Activated CD4-positive, alpha-beta T cell treated with anti-CD3 and anti-CD28 coated beads, Interleukin-10, Interleukin-2, amounts not matched to agents 100 ng/mL and 50 ng/mL, durations not matched to agents 16 hours and 8 hours (primary cell): ENCODE data around the gene SPTBN4.
"Not testable (repeated sequence)": the region's sequence is repeated elsewhere in the genome, so short reads cannot be mapped to it uniquely, and the experiment has no call there.

Experiments used
- DNase-seq: peaks from one replicate; pipeline ENCODE4 v3.0.0-alpha.2; 2020

SPTBN4 gene

GRCh38 chr19:40534148-40534547, 67.3 kb downstream of the SPTBN4 start:
- DNase-seq = no peak

DNA sequence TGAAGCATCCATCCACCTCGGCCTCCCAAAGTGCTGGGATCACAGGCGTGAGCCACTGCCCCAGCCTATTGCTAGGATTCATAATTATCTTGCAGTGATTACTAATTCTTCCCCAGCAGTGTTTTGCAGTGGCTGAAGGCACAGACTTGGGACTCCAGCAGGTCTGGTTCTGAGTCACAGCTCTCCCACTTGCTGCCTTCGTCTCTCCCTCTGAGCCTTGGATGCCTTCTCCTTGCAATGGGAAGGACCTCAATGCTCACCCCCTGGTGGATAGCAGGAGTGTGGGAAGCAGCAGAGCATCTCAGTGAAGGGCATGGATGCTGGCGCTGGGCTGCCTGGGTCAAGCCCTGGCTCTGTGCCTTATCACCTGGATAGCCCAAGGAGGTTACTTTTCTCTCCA, 72.3 kb downstream of the SPTBN4 start:
- DNase-seq = no peak

- no peak for DNase-seq
These were observed 75.5 kb downstream of the SPTBN4 start for GRCh38 chr19:40542202-40542859.

GRCh38 chr19:40543029-40543597, 76.3 kb downstream of the SPTBN4 start:
- DNase-seq = no peak

- not testable (repeated sequence) for DNase-seq
These were observed 79.5 kb downstream of the SPTBN4 start for GRCh38 chr19:40546153-40546841.

DNA sequence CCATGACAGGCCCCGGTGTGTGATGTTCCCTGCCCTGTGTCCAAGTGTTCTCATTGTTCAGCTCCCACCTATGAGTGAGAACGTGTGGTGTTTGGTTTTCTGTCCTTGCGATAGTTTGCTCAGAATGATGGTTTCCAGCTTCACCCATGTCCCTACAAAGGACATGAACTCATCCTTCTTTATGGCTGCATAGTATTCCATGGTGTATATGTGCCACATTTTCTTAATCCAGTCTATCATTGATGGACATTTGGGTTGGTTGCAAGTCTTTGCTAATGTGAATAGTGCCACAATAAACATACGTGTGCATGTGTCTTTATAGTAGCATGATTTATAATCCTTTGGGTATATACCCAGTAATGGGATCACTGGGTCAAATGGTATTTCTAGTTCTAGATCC, 80.4 kb downstream of the SPTBN4 start:
- not testable (repeated sequence) for DNase-seq

DNA sequence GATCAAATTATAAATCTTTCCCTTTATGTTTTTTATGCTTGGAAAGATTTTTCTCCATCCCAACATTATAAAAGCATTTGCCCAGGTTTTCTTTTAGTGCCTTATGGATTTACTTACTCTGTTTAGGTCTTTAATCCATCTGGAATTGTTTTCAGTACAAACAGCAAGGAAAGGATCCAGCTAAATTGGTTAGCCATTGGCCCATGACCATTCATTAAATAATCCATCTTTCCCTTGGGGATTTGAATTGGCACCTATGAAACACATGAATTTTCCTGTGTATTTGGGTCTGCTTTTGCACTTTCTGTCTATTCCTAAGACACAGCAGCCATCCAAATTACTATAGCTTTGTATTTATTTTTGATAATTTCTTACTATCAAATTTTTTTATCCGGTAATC, 81.0 kb downstream of the SPTBN4 start:
- DNase-seq = no peak

GRCh38 chr19:40549007-40549708, 82.4 kb downstream of the SPTBN4 start:
- peak; percentile 78 for DNase-seq

GRCh38 chr19:40550951-40551350, 84.2 kb downstream of the SPTBN4 start:
- DNase-seq = no peak

- DNase-seq = no peak
These were observed 86.0 kb downstream of the SPTBN4 start for GRCh38 chr19:40552848-40553247.

DNA sequence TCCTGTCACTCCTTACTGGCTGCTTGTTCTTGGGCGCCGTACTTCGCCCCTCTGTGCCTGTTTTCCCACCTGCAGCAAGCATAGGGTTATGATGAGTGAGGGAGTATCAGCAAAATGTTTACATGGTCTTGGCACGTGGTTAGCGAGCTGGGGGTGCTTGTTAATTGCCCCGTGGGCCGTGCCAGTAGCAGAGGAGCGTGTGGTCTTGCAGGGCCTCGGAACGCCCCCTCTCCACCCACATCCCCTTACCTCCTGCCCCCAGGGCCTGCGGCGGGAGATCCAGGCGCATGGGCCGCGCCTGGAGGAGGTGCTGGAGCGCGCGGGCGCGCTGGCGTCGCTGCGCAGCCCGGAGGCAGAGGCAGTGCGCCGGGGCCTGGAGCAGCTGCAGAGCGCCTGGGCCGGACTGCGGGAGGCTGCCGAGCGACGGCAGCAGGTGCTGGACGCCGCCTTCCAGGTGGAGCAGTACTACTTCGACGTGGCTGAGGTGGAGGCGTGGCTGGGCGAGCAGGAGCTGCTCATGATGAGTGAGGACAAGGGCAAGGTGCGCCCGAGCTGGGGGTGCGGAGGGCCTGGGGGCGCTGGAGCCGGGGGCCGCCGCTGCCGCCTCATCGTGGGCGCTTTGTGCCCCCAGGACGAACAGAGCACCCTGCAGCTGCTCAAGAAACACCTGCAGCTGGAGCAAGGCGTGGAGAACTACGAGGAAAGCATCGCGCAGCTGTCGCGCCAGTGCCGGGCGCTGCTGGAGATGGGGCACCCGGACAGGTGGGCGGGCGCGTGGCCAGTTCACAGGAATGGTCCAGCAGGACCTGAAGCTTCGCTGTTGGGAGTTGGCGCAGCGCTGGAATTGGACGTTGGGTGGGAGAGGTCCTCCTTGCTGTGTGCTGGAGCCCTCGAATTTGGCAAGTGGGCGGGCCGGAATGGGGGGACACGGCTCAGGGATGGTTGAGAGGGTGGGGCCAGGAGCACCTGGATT, 87.4 kb downstream of the SPTBN4 start:
- DNase-seq = no peak

- no peak for DNase-seq
These were observed 89.3 kb downstream of the SPTBN4 start for GRCh38 chr19:40555978-40556689.

- DNase-seq = no peak
These were observed 90.2 kb downstream of the SPTBN4 start for GRCh38 chr19:40556953-40557530.

DNA sequence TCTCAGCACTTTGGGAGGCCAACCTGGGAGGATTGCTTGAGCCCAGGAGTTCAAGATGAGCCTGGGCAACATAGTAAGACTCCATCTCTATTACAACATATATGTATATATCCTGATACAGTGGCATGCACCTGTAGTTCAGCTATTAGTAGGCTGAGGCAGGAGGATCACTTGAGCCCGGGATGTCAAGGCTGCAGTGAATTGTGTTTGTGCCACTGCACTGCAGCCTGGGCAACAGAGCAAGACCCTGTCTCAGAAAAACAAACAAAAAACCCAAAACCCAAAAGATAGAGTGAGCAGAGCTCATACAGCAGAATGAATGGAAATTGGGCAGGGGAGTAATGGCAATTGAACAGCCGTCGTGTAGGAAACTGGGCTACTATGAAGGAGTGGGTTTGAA, 92.6 kb downstream of the SPTBN4 start:
- DNase-seq = no peak

DNA sequence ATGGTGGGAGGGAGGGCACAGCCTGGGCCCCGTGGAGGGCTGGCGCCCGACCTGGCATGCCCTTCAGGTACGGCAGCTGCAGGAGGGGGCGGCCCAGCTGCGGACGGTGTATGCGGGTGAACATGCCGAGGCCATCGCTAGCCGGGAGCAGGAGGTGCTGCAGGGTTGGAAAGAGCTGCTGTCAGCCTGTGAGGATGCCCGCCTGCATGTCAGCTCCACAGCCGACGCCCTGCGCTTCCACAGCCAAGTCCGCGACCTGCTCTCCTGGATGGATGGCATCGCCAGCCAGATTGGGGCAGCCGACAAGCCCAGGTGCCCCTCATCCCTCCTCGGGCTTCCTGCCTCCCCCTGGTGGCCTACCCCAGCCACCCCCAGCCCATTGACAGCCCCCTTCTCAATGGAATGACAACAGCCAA, 93.3 kb downstream of the SPTBN4 start:
- DNase-seq = no peak

GRCh38 chr19:40561947-40562346, 95.1 kb downstream of the SPTBN4 start:
- no peak for DNase-seq

- DNase-seq = not testable (repeated sequence)
These were observed 97.7 kb downstream of the SPTBN4 start for GRCh38 chr19:40564535-40564934.

DNA sequence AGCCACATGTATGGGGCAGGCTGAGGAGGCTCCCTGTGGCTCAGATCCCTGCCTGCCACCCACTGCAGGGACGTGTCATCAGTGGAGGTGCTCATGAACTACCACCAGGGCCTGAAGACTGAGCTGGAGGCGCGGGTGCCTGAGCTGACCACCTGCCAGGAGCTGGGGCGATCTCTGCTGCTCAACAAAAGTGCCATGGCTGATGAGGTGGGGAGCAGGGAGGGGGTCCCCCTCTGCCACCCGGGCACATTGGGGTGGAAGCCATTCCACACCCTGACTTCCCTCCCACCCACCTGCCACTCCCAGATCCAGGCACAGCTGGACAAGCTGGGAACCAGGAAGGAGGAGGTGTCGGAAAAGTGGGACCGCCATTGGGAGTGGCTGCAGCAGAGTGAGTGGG, 98.6 kb downstream of the SPTBN4 start:
- DNase-seq = no peak

DNA sequence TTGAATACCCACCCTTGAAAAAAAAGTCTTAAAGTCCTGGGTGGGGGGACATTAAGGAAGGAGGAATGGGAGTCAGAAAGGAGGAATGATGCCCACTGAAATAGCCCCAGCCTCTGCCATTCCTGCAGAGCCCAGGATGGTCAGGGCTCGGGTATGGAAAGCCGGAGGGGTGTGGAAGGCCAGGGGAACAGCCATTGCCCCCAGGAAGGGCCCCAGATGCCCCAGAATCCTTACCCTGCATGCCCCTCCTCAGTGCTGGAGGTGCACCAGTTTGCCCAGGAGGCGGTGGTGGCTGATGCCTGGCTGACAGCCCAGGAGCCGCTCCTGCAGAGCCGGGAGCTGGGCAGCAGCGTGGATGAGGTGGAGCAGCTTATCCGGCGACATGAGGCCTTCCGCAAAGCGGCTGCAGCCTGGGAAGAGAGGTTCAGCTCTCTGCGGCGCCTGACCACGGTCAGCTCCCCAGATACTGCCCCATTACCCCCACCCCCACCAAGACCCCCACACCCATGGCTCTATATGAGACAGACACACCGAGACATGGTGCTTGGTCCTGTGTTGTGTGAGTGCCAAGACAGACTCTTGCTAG, 99.2 kb downstream of the SPTBN4 start:
- DNase-seq = no peak

DNA sequence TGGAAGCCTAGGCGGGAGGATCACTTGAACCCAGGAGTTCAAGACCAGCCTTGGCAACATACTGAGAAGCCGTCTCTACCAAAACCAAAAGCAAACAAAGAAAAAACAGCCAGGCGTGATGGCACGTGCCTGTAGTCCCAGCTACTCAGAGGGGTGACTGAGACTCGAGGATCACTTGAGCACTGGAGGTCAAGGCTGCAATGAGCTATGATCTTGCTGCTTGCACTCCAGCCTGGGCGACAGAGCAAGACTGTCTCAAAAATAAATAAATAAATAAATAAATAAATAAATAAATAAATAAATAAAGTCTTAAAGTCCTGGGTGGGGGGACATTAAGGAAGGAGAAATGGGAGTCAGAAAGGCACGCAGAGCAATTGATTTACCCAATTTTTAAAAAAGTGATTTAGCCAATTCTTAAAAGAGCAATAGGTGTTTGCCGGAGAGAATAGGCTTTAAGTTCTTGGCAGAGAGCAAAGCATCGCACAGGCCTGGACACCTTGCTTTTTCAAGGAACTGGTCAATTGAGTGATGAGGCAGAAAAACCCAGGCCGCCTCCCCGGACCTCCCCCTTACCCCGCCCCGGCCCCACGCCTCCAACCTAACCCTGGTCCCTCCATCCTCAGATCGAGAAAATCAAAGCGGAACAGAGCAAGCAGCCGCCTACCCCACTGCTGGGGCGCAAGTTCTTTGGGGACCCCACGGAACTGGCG, 100.4 kb downstream of the SPTBN4 start:
- no peak for DNase-seq
